Fibroblast of mammary gland (primary cell): ENCODE measurements around the gene TUSC2.

ENCODE experiments used
- DNase-seq: peaks from one replicate; pipeline ENCODE4 v3.0.0-alpha.2; 2010; ENCODE audit warnings: low read depth
- H3K4me3 ChIP-seq: 2 replicates; pipeline ENCODE4 v1.5.1; 2011; ENCODE audit warnings: low read depth, mild to moderate bottlenecking, low read length, moderate library complexity; ENCODE audit not compliant: control insufficient read depth
- CTCF ChIP-seq: conservative IDR thresholded peaks from 2 replicates; pipeline ENCODE4 v1.5.1; 2011; ENCODE audit warnings: low read depth, low read length, inconsistent platforms; ENCODE audit not compliant: control insufficient read depth, insufficient read depth

TUSC2 gene

GRCh38 chr3:50340448-50341329 lies 12.7 kb upstream of the TUSC2 start, which contains the start of gene RASSF1:
Gene RASSF1, minus strand, starts transcription at chr3:50340836. Its CDS starts 31 bp downstream, at chr3:50340805.
- peak; percentile 66 for DNase-seq
- peak within 1 kb of the TSS; percentile 79 for H3K4me3 ChIP-seq
- TF ChIP-seq CTCF = no peak

GRCh38 chr3:50340147-50340447 lies 12.1 kb upstream of the TUSC2 start:
- peak overlapping the region; percentile 79 for H3K4me3 ChIP-seq
- DNase-seq = no peak
- no peak for TF ChIP-seq CTCF

- TF ChIP-seq CTCF = no peak
- H3K4me3 ChIP-seq = peak overlapping the region; percentile 79
- DNase-seq = peak; percentile 65
Observed at GRCh38 chr3:50339485-50340146, 11.6 kb upstream of the TUSC2 start.

GRCh38 chr3:50338965-50339364 lies 10.9 kb upstream of the TUSC2 start:
- TF ChIP-seq CTCF = no peak
- peak overlapping the region; percentile 79 for H3K4me3 ChIP-seq
- DNase-seq = no peak

GRCh38 chr3:50337175-50337861 lies 9.3 kb upstream of the TUSC2 start:
- H3K4me3 ChIP-seq = peak overlapping the region; percentile 96
- no peak for TF ChIP-seq CTCF
- DNase-seq = peak; percentile 99

- peak; percentile 46 for DNase-seq
- no peak for TF ChIP-seq CTCF
- H3K4me3 ChIP-seq = peak overlapping the region; percentile 96
Observed at GRCh38 chr3:50336452-50337174, 8.6 kb upstream of the TUSC2 start.
